Chondrocyte (in vitro differentiated cells): ENCODE data around the gene FBXL15. TPM values are rescaled to one million over a fixed set of nuclear protein-coding genes. Genes with fewer than 3 reads are reported as not detected.

Experiments used
- DNase-seq: peaks from one replicate; pipeline ENCODE4 v3.0.0; 2021; ENCODE audit warnings: mixed read lengths, low spot score
- H3K27ac Mint-ChIP-seq: one replicate; pipeline ENCODE4 v1.8.0; 2021; ENCODE audit warnings: mild to moderate bottlenecking, moderate library complexity, mixed read lengths; ENCODE audit not compliant: unreplicated experiment
- H3K27me3 Mint-ChIP-seq: 2 replicates; pipeline ENCODE4 v1.8.0; 2021; ENCODE audit warnings: low read depth, mixed read lengths
- H3K36me3 Mint-ChIP-seq: 2 replicates; pipeline ENCODE4 v1.8.0; 2021; ENCODE audit warnings: low read depth, mixed read lengths
- H3K4me1 Mint-ChIP-seq: 2 replicates; pipeline ENCODE4 v1.8.0; 2021; ENCODE audit warnings: low read depth, mild to moderate bottlenecking, mixed read lengths
- H3K4me3 Mint-ChIP-seq: one replicate; pipeline ENCODE4 v1.8.0; 2021; ENCODE audit warnings: mild to moderate bottlenecking, moderate library complexity, mixed read lengths; ENCODE audit not compliant: unreplicated experiment
- H3K9me3 Mint-ChIP-seq: 2 replicates; pipeline ENCODE4 v1.8.0; 2021; ENCODE audit warnings: low read depth, mixed read lengths
- total RNA-seq: library from RNA; stranded (reverse); gene quantifications from 3 replicates; pipeline ENCODE4 v1.2.1, GENCODE V29; 2021
- TF ChIP-seq, protein P1 (sequence below): fragments of 200-600 bp; sonication (generic); IDR thresholded peaks from 2 replicates; pipeline ENCODE4 v1.5.0; 2021; ENCODE audit warnings: antibody characterized with exemption, mild to moderate bottlenecking, moderate library complexity

FBXL15 gene
- total RNA-seq, 1 donor from 2014 or later, result 9.0 TPM

DNA sequence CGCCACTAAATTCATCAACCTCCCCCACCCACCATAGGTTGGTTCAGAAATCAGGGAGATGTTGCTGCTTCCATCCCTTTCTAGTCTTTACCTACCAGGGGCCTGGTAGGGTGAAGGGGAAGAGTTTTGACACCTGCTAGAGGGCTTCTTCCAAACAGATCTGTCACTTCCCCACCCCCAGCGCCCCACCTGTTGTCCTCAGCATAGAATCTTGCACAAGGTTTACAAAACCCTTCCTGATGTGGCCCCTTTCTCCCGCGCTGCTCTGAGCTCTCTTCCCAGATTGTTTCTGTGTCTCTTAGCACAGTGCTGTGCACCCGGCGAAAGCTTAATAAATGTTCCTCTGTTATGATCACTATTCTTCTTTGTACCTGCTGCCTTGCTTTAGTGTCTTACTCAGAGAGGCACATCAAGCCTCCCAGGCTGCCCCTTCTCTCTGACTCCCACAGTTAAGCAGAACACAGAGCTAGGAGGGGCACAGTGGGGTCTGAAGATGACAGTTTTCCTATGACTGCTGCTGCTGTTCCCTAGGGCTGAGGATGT, 41.9 kb downstream of the FBXL15 start:
- H3K9me3 Mint-ChIP-seq, result no peaks in the 10 kb centered on the region

DNA sequence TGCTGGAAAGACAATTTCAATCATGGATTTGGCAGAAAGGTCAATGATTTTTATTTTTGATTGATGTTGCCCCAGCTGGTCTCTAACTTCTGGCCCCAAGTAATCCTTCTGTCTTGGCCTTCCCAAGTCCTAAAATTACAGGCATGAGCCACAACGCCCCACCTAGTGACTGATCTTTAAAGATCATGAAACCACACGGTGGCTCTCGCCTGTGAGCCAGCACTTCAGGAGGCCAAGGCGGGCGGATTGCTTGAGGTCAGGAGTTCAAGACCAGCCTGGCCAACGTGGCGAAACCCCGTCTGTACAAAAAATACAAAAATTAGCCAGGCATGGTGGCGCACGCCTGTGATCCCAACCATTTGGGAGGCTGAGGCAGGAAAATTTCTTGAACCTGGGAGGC, 43.3 kb downstream of the FBXL15 start:
- TF ChIP-seq, protein P1, sequence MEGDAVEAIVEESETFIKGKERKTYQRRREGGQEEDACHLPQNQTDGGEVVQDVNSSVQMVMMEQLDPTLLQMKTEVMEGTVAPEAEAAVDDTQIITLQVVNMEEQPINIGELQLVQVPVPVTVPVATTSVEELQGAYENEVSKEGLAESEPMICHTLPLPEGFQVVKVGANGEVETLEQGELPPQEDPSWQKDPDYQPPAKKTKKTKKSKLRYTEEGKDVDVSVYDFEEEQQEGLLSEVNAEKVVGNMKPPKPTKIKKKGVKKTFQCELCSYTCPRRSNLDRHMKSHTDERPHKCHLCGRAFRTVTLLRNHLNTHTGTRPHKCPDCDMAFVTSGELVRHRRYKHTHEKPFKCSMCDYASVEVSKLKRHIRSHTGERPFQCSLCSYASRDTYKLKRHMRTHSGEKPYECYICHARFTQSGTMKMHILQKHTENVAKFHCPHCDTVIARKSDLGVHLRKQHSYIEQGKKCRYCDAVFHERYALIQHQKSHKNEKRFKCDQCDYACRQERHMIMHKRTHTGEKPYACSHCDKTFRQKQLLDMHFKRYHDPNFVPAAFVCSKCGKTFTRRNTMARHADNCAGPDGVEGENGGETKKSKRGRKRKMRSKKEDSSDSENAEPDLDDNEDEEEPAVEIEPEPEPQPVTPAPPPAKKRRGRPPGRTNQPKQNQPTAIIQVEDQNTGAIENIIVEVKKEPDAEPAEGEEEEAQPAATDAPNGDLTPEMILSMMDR, result no peak
- peaks cover 5% of the 10 kb centered on the region for H3K27me3 Mint-ChIP-seq

More for the DNA sequence above, 41.9 kb downstream of the FBXL15 start:
- Mint-ChIP-seq H3K27ac (no peak overlapping the region), H3K27me3 (peaks cover 5% of the 10 kb centered on the region), H3K36me3 (no peaks in the 10 kb centered on the region), H3K4me1 (peaks cover 24% of the 10 kb centered on the region), H3K4me3 (peak overlapping the region; percentile 57)
- no peak for DNase-seq
- TF ChIP-seq, protein P1, result no peak

DNA sequence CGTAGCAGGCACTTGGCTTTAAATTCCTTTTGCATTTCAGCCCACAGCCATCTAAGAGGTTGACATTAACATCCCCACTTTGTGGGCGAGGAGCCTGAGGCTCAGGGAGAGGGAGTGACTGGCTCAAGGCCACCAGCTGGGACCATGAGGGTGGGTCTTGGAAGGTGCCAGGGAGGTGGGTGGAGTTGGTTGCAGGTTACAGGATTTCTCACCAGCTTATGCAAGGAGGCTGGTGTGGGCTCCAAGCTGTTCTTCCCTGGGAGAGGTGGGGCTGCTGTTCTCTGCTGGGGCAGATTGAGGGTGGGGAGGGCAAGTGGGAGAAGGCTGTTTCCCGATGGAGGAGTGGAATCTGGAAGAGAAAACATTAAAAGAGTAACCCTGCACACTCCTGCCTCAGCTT, 44.8 kb downstream of the FBXL15 start:
- H3K27ac Mint-ChIP-seq, result no peak overlapping the region
- no peaks in the 10 kb centered on the region for H3K9me3 Mint-ChIP-seq
- peaks cover 5% of the 10 kb centered on the region for H3K27me3 Mint-ChIP-seq
- H3K4me1 Mint-ChIP-seq, result peaks cover 24% of the 10 kb centered on the region
- no peak overlapping the region for H3K4me3 Mint-ChIP-seq
- no peak for DNase-seq
- no peaks in the 10 kb centered on the region for H3K36me3 Mint-ChIP-seq
- TF ChIP-seq, protein P1, result no peak

More for the DNA sequence above, 43.3 kb downstream of the FBXL15 start:
- H3K4me1 Mint-ChIP-seq, result peaks cover 24% of the 10 kb centered on the region
- H3K9me3 Mint-ChIP-seq, result no peaks in the 10 kb centered on the region
- no peak overlapping the region for H3K4me3 Mint-ChIP-seq
- no peak for DNase-seq
- no peaks in the 10 kb centered on the region for H3K36me3 Mint-ChIP-seq
- H3K27ac Mint-ChIP-seq, result no peak overlapping the region

DNA sequence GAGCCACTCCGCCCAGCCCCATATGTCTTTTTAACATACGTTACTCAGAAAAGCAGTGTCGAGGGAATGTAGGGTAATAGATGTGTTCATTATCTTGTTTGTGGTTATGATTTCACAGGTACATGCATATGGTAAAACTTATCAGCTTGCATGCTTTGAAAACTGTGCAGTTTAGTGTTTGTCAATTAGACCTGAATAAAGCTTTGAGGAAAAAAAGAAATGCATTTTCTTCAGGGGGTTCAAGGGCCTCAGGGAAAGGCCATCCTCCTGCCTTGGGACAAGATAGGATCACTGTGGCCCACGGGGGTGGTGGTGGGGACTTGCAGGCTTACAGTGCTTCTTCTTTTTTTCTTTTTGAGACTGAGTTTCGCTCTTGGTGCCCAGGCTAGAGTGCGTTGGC, 46.7 kb downstream of the FBXL15 start:
- H3K27me3 Mint-ChIP-seq, result peaks cover 5% of the 10 kb centered on the region
- no peaks in the 10 kb centered on the region for H3K9me3 Mint-ChIP-seq
- TF ChIP-seq, protein P1, result no peak
- peaks cover 6% of the 10 kb centered on the region for H3K4me1 Mint-ChIP-seq
- H3K36me3 Mint-ChIP-seq, result no peaks in the 10 kb centered on the region
- H3K27ac Mint-ChIP-seq, result no peak overlapping the region
- no peak for DNase-seq
- no peak overlapping the region for H3K4me3 Mint-ChIP-seq

DNA sequence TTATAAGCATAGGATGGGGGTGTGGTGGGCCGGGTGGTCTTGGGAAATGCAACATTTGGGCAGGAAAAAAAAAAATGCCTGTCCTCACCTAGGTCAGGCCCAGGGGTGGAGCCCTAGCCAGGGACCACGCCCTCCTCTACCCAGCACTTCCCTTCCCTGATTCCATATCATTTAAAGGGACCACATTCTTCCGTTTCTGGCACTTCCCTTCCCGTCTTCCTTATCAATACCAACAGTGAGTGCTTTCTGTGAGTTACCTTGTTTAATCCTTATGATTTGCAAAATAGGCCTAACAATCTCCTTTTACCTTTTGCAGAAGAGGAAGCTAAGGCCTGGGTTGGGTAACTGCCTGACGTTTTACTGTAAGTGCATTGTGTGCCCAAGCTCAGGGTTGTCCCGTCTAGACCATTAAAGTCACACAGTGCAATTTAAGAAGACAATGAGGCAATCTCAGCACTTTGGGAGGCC, 47.4 kb downstream of the FBXL15 start:
- Mint-ChIP-seq H3K27me3 (no peaks in the 10 kb centered on the region), H3K9me3 (no peaks in the 10 kb centered on the region), H3K4me3 (no peak overlapping the region), H3K4me1 (no peaks in the 10 kb centered on the region), H3K27ac (no peak overlapping the region), H3K36me3 (no peaks in the 10 kb centered on the region)
- no peak for DNase-seq
- TF ChIP-seq, protein P1, result no peak
